Endometrial microvascular endothelial cells (primary cell): ENCODE data around the gene MYMK. TPM values are rescaled to one million over a fixed set of nuclear protein-coding genes. Genes with fewer than 3 reads are reported as not detected.

ENCODE experiments used
- in situ Hi-C: cut with HindIII; loops from 2 replicates; pipeline ENCODE4 v1.10.0; 2017; ENCODE audit warnings: low sequenced_read_pairs, low pct_unique_long_range_greater_than_20kb; ENCODE audit errors: inconsistent ontology term
- total RNA-seq: library from RNA; depleted of rRNA; stranded (reverse); fragments of >200 nt; gene quantifications from one replicate; pipeline ENCODE4 v1.2.3, GENCODE V29; 2015; ENCODE audit errors: inconsistent ontology term

The MYMK gene
- total RNA-seq, 1 donor from 2014 or later, result not detected

GRCh38 chr9:133494636-133495326, 30.0 kb downstream of the MYMK start:
- in situ Hi-C loops, result no loop called here

GRCh38 chr9:133493845-133494540, 30.8 kb downstream of the MYMK start:
- in situ Hi-C loops, result no loop called here

GRCh38 chr9:133493428-133493827, 31.3 kb downstream of the MYMK start:
- in situ Hi-C loops, result no loop called here

- in situ Hi-C loops, result no loop called here
Observed at GRCh38 chr9:133492061-133493021, 32.4 kb downstream of the MYMK start.

- in situ Hi-C loops, result no loop called here
Observed at GRCh38 chr9:133491656-133491925, 33.2 kb downstream of the MYMK start.

DNA sequence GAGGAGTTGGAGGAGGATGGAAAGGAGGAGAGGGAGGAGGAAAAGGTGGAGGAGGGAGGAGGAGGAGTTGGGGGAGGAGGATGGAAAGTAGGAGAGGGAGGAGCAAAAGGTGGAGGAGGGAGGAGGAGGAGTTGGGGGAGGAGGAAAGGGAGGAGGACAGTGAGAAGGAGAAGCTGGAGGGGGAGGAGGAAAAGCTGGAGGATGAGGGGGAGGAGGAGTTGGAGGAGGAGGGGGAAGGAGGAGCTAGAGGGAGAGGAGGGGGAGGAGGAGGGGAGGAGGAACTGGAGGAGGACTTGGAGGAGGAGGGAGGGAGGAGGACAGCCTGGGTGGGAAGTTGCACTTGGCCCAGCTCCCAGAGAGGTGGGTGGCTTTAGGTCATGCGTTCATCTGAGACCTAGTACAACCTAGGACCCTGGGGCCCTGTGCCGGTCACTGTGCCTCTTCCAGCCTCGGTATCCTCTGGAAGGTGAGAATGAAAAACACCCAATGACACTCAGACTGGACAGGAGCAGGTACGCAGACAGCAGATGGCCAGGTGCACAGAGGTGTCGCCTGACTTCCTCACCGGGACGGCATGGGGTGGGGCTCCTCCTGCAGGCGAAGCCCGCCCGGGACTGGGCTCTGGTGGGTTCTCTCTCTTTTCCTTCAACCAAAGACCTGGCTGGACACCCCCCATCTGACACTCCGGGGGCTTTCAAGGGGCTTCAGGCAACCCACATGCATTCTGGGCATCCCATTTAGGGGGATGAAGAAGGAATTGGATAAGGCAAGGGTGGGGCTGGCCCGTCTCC, 33.7 kb downstream of the MYMK start:
- in situ Hi-C loops, result no loop called here

DNA sequence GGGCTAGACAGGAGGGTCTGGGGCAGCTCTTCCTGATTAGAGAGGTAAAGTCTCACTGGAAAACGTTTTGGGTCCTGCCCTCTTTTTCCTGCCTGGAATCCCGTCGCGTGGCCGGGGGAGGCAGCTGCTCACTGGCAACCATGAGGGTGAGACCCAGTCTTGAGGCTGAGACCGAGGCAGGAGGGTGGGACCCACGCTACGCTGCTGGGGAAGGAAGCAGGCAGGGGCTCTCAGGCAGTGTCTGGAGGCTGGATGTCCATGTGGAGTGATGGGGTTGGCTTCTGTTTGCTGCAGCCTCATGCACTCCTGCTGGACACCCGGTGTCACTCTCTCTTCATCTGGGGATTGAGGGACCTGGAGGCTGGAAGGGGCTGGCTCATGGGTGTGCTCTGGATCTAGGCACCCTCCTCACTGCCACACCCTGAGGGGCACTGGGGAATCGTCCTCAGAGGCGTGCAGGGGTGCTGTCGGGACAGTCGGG, 34.5 kb downstream of the MYMK start:
- in situ Hi-C loops, result no loop called here

DNA sequence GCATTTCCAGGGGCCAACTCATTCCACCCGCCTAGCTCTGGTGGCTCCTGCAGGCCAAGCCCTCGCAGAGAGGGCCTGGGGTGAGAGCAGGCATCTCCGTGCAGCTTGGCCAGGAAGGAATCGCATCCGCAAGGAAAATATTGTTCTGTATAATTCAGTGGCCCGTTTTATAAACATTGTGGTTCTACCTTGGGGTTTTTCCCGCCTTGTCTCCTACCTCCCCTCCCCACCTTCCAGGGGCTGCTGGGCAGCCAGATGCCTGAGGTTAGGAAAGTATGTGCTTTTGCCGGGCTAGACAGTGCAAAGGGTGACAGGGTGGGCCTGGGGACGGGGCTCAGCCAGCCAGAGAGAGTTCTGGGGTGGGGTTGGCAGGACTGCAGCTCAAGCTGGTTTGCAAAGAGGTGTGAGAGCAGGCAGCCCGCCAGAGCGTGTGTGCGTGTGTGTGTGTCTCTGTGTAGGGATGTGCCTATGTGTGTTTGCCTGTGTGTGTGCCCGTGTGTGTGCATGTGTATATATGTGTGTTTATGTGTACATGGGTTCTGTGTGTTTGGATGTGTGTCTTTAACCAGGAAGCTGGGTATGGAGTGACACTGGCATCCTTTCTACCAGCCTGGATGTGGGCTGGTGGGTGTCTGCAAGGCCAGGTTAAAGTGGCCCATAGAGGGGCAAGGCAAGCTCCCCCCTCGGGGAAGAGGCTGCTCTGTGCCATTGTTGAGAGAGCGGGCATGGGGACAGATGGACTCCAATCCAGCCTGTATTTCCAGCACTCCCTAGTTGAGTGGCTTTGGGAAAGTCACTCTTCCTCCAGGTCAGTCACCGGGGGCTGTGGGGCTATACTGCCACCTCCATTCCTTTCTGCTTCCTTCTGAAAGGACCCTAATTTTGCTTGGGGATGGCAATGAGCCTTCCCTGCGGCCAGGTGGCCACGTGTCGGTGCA, 35.2 kb downstream of the MYMK start:
- in situ Hi-C loops, result no loop called here

DNA sequence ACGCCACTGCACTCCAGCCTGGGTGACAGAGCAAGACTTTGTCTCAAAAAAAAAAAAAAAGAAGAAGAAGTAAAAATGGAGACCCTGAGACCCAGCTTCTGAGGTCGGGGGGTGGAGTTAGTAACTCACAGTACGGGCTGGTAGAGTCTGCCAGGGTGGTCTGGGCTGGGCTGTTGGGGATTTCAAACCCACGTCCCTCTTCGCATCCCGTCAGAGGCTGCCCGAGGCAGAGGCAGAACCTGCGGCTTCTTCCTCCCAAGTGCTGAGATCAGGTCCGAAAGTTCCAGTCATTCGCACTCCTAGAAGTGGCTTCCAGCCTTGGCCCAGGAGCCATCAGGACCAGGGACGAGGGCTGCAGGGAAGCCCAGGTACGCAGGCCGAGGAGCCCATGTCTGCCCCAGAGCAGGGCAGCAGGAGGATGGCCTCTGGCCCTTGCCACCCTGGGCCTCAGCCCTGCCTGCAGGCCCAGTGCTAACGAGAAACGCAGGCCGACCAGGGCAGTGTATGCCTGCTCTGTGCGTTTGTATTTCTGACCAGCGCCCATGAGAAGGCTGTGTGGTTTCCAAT, 36.0 kb downstream of the MYMK start:
- in situ Hi-C loops, result no loop called here

- in situ Hi-C loops, result no loop called here
Observed at GRCh38 chr9:133487331-133487725, 37.4 kb downstream of the MYMK start.

GRCh38 chr9:133485531-133486260, 39.1 kb downstream of the MYMK start:
- in situ Hi-C loops, result no loop called here

GRCh38 chr9:133484671-133485437, 39.9 kb downstream of the MYMK start:
- in situ Hi-C loops, result no loop called here

- in situ Hi-C loops, result no loop called here
Observed at GRCh38 chr9:133483611-133484010, 41.1 kb downstream of the MYMK start.

GRCh38 chr9:133478851-133479711, 45.7 kb downstream of the MYMK start, which contains the start of gene SLC2A6:
TSS of gene SLC2A6 (minus strand) at chr9:133479099. CDS start at chr9:133479059, 40 bp downstream.
- in situ Hi-C loops, result no loop called here
